GM13976 (cell line): ENCODE measurements around the gene SSH2.

Source experiments
- DNase-seq: peaks from one replicate; pipeline ENCODE4 v3.0.0; 2012; ENCODE audit warnings: low spot score
- in situ Hi-C: fragments of 300-500 bp; cut with MboI; formaldehyde crosslinking; loops from one replicate; pipeline ENCODE4 v1.12.0; 2022; ENCODE audit warnings: low sequenced_read_pairs, mixed read lengths, inconsistent platforms; ENCODE audit not compliant: unreplicated experiment
- TF ChIP-seq, protein P1 (sequence below): IDR thresholded peaks from 2 replicates; pipeline ENCODE4 v1.5.1; 2012; ENCODE audit warnings: borderline replicate concordance, mild to moderate bottlenecking; ENCODE audit not compliant: insufficient read depth; ENCODE audit errors: extremely low read depth, missing control alignments, control extremely low read depth

The SSH2 gene

DNA sequence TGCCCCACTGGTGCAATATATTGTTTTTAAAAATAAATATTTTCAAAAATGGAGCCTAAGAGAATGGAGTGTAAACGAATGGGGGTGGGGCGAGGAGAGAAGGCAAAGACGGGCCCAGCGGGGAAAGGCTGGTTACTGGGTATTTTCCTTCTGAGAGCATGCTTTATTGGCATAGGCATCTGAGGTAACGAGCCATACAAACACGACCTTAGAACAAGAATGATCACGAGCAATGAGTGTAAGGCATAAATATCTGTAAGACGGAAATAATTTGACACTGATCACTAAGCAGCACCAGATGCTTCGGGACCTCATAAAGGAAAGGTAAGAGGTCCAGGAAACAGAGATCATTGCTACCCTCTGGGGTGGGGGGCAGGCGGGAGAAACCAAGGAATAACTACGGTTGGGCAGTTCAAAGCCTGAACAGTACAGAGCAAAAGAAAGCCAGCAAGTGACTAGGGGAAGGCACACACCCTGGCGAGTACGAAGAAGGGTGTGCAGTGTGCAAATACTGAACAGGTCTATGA, 959 bp downstream of the SSH2 start:
- TF ChIP-seq, protein P1, sequence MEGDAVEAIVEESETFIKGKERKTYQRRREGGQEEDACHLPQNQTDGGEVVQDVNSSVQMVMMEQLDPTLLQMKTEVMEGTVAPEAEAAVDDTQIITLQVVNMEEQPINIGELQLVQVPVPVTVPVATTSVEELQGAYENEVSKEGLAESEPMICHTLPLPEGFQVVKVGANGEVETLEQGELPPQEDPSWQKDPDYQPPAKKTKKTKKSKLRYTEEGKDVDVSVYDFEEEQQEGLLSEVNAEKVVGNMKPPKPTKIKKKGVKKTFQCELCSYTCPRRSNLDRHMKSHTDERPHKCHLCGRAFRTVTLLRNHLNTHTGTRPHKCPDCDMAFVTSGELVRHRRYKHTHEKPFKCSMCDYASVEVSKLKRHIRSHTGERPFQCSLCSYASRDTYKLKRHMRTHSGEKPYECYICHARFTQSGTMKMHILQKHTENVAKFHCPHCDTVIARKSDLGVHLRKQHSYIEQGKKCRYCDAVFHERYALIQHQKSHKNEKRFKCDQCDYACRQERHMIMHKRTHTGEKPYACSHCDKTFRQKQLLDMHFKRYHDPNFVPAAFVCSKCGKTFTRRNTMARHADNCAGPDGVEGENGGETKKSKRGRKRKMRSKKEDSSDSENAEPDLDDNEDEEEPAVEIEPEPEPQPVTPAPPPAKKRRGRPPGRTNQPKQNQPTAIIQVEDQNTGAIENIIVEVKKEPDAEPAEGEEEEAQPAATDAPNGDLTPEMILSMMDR: no peak
- DNase-seq: no peak
- in situ Hi-C loops: loop anchor here (25.0 kb wide), 1 partner anchor 292 kb away; no protein-coding TSS in a partner anchor

DNA sequence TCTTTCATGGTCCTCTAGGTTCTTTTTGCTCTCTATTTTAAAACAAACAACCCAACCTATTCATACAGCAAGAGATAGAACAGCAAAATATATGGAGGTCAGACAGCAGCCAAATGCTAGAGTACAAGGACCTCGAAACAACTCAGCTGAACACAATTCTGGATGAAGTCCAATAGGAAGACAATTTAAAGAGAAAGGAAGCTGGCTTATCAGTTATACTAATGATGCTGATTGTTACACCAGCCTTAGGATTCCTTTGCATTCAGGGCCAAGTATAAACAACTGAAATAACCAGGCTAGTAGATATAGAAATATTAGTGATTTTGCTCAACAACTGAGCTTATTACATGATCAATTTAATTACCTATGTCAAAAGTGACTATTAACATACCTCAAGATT, 2.5 kb downstream of the SSH2 start:
- in situ Hi-C loops: loop anchor here (25.0 kb wide), 1 partner anchor 290 kb away; no protein-coding TSS in a partner anchor
- TF ChIP-seq, protein P1: no peak

DNA sequence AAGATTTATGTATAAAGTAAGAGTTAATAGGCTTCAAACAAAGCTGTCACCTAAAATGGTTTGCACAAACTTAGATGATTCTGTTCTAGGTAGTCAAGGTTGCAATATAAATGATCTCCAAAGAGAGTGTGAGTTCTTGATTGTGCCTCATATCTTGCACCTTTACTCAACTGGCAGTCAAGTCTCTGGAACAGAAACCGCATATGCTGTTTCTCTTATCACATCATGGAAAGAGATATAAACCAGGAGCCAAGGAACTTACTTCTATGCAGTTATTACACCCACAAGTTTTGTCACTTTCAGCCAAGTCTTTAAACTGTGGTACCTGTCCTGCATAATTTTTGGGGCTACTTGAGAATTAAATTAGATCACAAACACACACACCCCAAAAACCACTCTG, 5.2 kb downstream of the SSH2 start:
- in situ Hi-C loops: loop anchor here (25.0 kb wide), 1 partner anchor 287 kb away; no protein-coding TSS in a partner anchor
- TF ChIP-seq, protein P1: no peak
- DNase-seq: no peak

More for the DNA sequence above, 2.5 kb downstream of the SSH2 start:
- no peak for DNase-seq

DNA sequence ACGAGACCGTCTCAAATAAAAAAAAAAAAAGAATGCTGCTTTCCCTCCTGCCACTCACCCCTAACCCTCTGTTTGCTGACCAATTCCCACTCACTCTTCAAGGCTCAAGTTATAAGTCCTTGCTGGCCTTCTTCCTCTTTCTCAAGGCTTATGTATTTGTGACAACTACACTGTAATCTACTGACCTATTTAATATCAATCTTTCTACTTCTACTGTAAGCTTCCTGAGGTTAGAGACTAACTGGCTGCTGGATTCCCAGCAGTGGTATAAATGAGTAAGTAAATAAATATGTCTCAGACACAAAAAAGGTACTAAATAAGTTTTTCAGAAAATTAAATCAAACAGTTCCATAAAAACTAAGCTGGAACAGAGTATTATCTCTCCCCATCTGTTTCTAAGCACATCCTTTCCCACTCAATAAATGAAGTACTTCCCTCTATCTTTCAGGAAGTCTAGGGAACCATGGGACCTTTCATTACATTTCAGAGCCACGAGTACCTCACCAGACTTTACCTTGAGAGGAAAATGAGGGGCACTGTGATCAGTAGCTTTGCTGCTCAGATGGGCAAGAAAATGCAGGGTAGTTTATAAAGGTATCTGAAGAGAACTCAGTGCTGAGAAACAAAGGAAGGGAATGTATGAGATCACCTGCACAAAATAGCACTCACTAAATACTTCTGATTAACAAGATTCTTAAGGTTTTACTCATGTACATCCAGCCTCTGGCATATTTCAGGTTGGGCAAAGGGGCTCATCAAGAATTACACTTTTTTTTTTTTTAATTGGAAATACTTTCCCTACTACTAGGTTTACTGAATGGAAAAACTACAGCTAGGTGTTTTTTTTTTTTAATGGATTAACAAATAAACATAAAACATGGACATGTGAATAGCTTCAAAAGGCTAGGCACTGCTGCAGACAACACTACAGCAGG, 10.8 kb downstream of the SSH2 start:
- TF ChIP-seq, protein P1: no peak
- DNase-seq: no peak
- in situ Hi-C loops: no loop called here

DNA sequence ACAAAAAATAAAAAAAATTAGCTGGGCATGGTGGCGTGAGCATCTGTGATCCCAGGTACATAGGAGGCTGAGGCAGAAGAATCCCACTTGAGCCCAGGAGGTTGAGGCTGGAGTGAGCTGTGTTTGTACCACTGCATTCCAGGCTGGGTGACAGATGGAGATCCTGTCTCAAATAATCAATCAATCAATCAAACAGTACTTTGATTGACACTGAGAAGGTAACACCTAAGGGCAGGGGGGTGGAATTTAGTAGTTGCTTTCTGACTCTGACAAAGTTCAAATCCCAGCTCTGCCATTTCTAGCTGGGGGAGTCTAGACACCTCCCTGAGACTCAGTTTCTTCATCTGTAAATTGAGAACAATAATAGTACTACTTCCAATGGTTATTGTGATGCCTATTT, 12.0 kb downstream of the SSH2 start:
- TF ChIP-seq, protein P1: no peak
- no peak for DNase-seq
- in situ Hi-C loops: no loop called here

DNA sequence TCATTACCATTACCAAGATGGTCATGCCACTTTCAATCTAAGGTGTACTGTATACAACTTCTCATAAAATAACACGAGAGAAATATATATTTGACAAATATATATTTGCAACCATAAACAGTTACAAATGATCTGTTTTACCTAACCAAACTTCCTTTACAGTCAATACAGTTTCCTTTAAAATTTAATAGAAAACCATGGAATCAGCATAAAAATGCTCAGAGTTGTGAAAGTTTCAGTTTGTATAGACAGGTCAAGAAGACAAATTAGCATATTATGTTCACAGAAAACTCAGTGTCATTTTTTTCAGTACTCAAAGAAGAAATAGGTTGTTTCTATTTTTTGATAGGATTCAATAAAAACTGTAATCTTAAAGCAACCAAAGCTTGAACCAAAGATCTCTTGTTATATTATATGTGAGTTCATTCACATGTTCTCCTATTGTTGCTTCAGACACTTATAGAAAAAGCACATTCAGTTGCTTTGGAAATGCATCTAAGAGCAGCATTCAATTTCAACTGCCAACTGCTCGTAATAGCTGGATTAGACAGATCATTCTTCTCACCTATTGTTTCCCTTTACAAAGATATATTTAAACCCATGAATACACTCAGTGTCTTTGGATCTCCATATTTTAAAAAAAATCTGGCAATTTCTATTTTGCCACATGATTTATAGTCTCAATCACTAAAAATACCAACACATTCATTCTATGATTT, 15.1 kb downstream of the SSH2 start:
- TF ChIP-seq, protein P1: no peak
- in situ Hi-C loops: no loop called here

More for the DNA sequence above, 15.1 kb downstream of the SSH2 start:
- DNase-seq: no peak
